CD14-positive monocyte (primary cell): ENCODE measurements around the gene MBD3. TPM values are rescaled to one million over a fixed set of nuclear protein-coding genes. Genes with fewer than 3 reads are reported as not detected.

Experiments used
- DNase-seq, 3 donors: peaks; one replicate each; pipeline ENCODE4 v3.0.0-alpha.2; 2011 to 2022
- H2AFZ ChIP-seq: 2 replicates; pipeline ENCODE4 v1.6.0; 2012; ENCODE audit warnings: mild to moderate bottlenecking, low read depth, low read length, inconsistent platforms; ENCODE audit not compliant: insufficient read depth, poor library complexity, severe bottlenecking
- H3K27ac ChIP-seq, 2 donors: 1 replicate in 1 of 2; 2 replicates in 1 of 2; pipeline ENCODE4 v1.5.1; 2012 to 2013; ENCODE audit warnings: low read length in 2 of 2, control low read depth in 1 of 2, inconsistent platforms in 1 of 2, low read depth in 1 of 2, mild to moderate bottlenecking in 1 of 2
- H3K27me3 ChIP-seq, 2 donors: one replicate each; pipeline versions ENCODE4 v1.6.0 to v1.6.1; 2011 to 2013; ENCODE audit warnings: low read length in 2 of 2; ENCODE audit not compliant: control insufficient read depth in 2 of 2, insufficient read depth in 2 of 2
- H3K36me3 ChIP-seq, 2 donors: replicated peaks in 1 of 2; 1 replicate in 1 of 2; 2 replicates in 1 of 2; pipeline versions ENCODE4 v1.5.1 to v1.6.1; 2012 to 2013; ENCODE audit warnings: low read length in 2 of 2, control low read depth in 1 of 2, inconsistent platforms in 1 of 2, mild to moderate bottlenecking in 1 of 2; ENCODE audit not compliant: insufficient read depth in 2 of 2, control insufficient read depth in 1 of 2
- H3K4me1 ChIP-seq, 2 donors: 1 replicate in 1 of 2; 2 replicates in 1 of 2; pipeline versions ENCODE4 v1.5.1 to v1.6.1; 2012 to 2013; ENCODE audit warnings: low read length in 2 of 2, control low read depth in 1 of 2, inconsistent platforms in 1 of 2, mild to moderate bottlenecking in 1 of 2, moderate library complexity in 1 of 2; ENCODE audit not compliant: insufficient read depth in 2 of 2, control insufficient read depth in 1 of 2
- H3K4me2 ChIP-seq: replicated peaks from 2 replicates; pipeline ENCODE3; 2012; ENCODE audit warnings: low read length, moderate library complexity, mild to moderate bottlenecking; ENCODE audit not compliant: poor library complexity, severe bottlenecking; ENCODE audit errors: extremely low read depth
- H3K4me3 ChIP-seq, 3 experiments: fragments of 200-600 bp in 1 of 3; sonication (generic) in 1 of 3; replicated peaks in 1 of 3; 1 replicate in 2 of 3; 2 replicates in 1 of 3; pipeline ENCODE4 v1.5.1; 2011 to 2013; ENCODE audit warnings: low read length in 3 of 3, mild to moderate bottlenecking in 3 of 3, control low read depth in 2 of 3, low read depth in 2 of 3, inconsistent platforms in 1 of 3, moderate library complexity in 1 of 3
- H3K79me2 ChIP-seq: 2 replicates; pipeline ENCODE4 v1.6.0; 2012; ENCODE audit warnings: mild to moderate bottlenecking, control low read depth, inconsistent platforms, low read length, moderate library complexity; ENCODE audit not compliant: insufficient read depth
- H3K9ac ChIP-seq: 2 replicates; pipeline ENCODE4 v1.6.0; 2017; ENCODE audit warnings: low read length, mild to moderate bottlenecking; ENCODE audit not compliant: insufficient read depth, poor library complexity, severe bottlenecking
- H3K9me3 ChIP-seq, 2 donors: replicated peaks in 1 of 2; 1 replicate in 1 of 2; 2 replicates in 1 of 2; pipeline versions ENCODE4 v1.5.1 to v1.6.1; 2012 to 2013; ENCODE audit warnings: low read length in 2 of 2, control low read depth in 1 of 2; ENCODE audit not compliant: control insufficient read depth in 1 of 2, insufficient read depth in 1 of 2
- H4K20me1 ChIP-seq: 2 replicates; pipeline ENCODE4 v1.6.0; 2012; ENCODE audit warnings: mild to moderate bottlenecking, low read length, control low read depth, moderate library complexity; ENCODE audit not compliant: insufficient read depth
- H3K27ac Mint-ChIP-seq, 7 donors: one replicate each; pipeline ENCODE4 v1.8.0; 2020; ENCODE audit warnings: mild to moderate bottlenecking in 7 of 7, mixed read lengths in 7 of 7, moderate library complexity in 6 of 7, inconsistent platforms in 2 of 7
- H3K27me3 Mint-ChIP-seq, 3 donors: one replicate each; pipeline ENCODE4 v1.8.0; 2021 to 2022; ENCODE audit warnings: low read depth in 3 of 3, mild to moderate bottlenecking in 3 of 3, mixed read lengths in 3 of 3, moderate library complexity in 3 of 3, inconsistent platforms in 1 of 3
- H3K36me3 Mint-ChIP-seq, 2 donors: one replicate each; pipeline ENCODE4 v1.8.0; 2020; ENCODE audit warnings: mixed read lengths in 2 of 2, inconsistent platforms in 1 of 2, mild to moderate bottlenecking in 1 of 2
- H3K4me1 Mint-ChIP-seq: one replicate; pipeline ENCODE4 v1.8.0; 2020; ENCODE audit warnings: mild to moderate bottlenecking, mixed read lengths
- H3K4me3 Mint-ChIP-seq, 2 donors: one replicate each; pipeline ENCODE4 v1.8.0; 2020; ENCODE audit warnings: mild to moderate bottlenecking in 2 of 2, mixed read lengths in 2 of 2, moderate library complexity in 1 of 2
- H3K9me3 Mint-ChIP-seq, 7 donors: one replicate each; pipeline ENCODE4 v1.8.0; 2020 to 2022; ENCODE audit warnings: mixed read lengths in 7 of 7, mild to moderate bottlenecking in 6 of 7, moderate library complexity in 6 of 7, inconsistent platforms in 2 of 7
- WGBS: methylation state at CpG from one replicate; pipeline ENCODE4 v1.1.5; 2013; ENCODE audit warnings: missing lambda C conversion rate; ENCODE audit not compliant: insufficient coverage; 5-methylcytosine and 5-hydroxymethylcytosine counted together
- intact Hi-C, 2 donors: fragments of 100-400 bp; cut with micrococcal nuclease; formaldehyde crosslinking; loops; one replicate each; pipeline versions ENCODE4 v1.15.0 to v1.15.1; 2023
- polyA plus RNA-seq, 3 donors: library from polyadenylated mRNA; depleted of rRNA in 1 of 3; unstranded in 2 of 3; stranded (reverse) in 1 of 3; fragments of 300-500 nt in 2 of 3; fragments of >200 nt in 1 of 3; fragmentation: Illumina TruSeq in 2 of 3; gene quantifications; 1 replicate in 2 of 3; 2 replicates in 1 of 3; pipeline ENCODE4 v1.2.3, GENCODE V29; 2012 to 2021
- TF ChIP-seq, protein P1 (sequence below): fragments of 200-600 bp; IDR thresholded peaks from one replicate; pipeline ENCODE4 v1.8.0; 2022; ENCODE audit warnings: antibody characterized with exemption, mild to moderate bottlenecking

The MBD3 gene
- polyA plus RNA-seq, 3 donors = 2.6 to 35.3 (median 4.9) TPM

- no peaks in the 10 kb centered on the region for H3K4me1 ChIP-seq
- no peaks in the 10 kb centered on the region for H3K36me3 ChIP-seq
- no peaks in the 10 kb centered on the region for H3K79me2 ChIP-seq
- H3K9me3 ChIP-seq = no peaks in the 10 kb centered on the region
- no peak overlapping the region for H3K27ac ChIP-seq
- Mint-ChIP-seq H3K4me3 (no peak overlapping the region), H3K27ac (peak overlapping the region in 1 of 7 donors; percentile 34), H3K4me1 (no peaks in the 10 kb centered on the region), H3K27me3 (peaks cover 8 to 32% (median 20%) of the 10 kb centered on the region in 3 donors), H3K36me3 (peaks cover 0 to 4% of the 10 kb centered on the region in 2 donors), H3K9me3 (peaks cover 0 to 7% (median 2%) of the 10 kb centered on the region in 7 donors)
- H3K9ac ChIP-seq = no peak overlapping the region
- no peaks in the 10 kb centered on the region for H4K20me1 ChIP-seq
- intact Hi-C loops = no loop called here
- no peak overlapping the region for H3K4me3 ChIP-seq
- DNase-seq = no peak
- 85% methylated on average over 12 of the region's 17 CpGs for WGBS
- TF ChIP-seq, protein P1, sequence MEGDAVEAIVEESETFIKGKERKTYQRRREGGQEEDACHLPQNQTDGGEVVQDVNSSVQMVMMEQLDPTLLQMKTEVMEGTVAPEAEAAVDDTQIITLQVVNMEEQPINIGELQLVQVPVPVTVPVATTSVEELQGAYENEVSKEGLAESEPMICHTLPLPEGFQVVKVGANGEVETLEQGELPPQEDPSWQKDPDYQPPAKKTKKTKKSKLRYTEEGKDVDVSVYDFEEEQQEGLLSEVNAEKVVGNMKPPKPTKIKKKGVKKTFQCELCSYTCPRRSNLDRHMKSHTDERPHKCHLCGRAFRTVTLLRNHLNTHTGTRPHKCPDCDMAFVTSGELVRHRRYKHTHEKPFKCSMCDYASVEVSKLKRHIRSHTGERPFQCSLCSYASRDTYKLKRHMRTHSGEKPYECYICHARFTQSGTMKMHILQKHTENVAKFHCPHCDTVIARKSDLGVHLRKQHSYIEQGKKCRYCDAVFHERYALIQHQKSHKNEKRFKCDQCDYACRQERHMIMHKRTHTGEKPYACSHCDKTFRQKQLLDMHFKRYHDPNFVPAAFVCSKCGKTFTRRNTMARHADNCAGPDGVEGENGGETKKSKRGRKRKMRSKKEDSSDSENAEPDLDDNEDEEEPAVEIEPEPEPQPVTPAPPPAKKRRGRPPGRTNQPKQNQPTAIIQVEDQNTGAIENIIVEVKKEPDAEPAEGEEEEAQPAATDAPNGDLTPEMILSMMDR = no peak
- H2AFZ ChIP-seq = no peak overlapping the region
- peaks cover 0 to 9% of the 10 kb centered on the region in 2 donors for H3K27me3 ChIP-seq
- no peak overlapping the region for H3K4me2 ChIP-seq
Measured at GRCh38 chr19:1561236-1561842, 31.3 kb downstream of the MBD3 start.

- no peaks in the 10 kb centered on the region for H3K27me3 ChIP-seq
- Mint-ChIP-seq H3K36me3 (peaks cover 0 to 2% of the 10 kb centered on the region in 2 donors), H3K27me3 (peaks cover 6 to 23% (median 12%) of the 10 kb centered on the region in 3 donors), H3K4me1 (no peaks in the 10 kb centered on the region), H3K9me3 (peaks cover 0 to 7% (median 2%) of the 10 kb centered on the region in 7 donors), H3K4me3 (no peak overlapping the region), H3K27ac (peak overlapping the region in 1 of 7 donors; percentile 66)
- TF ChIP-seq, protein P1 = no peak
- H3K79me2 ChIP-seq = no peaks in the 10 kb centered on the region
- no peak overlapping the region for H2AFZ ChIP-seq
- no peaks in the 10 kb centered on the region for H3K36me3 ChIP-seq
- no peaks in the 10 kb centered on the region for H4K20me1 ChIP-seq
- no peak for DNase-seq
- H3K9me3 ChIP-seq = no peaks in the 10 kb centered on the region
- H3K27ac ChIP-seq = no peak overlapping the region
- H3K4me1 ChIP-seq = no peaks in the 10 kb centered on the region
- H3K4me2 ChIP-seq = no peak overlapping the region
- no peak overlapping the region for H3K9ac ChIP-seq
- WGBS = 32% methylated on average over 23 of the region's 25 CpGs
- no peak overlapping the region for H3K4me3 ChIP-seq
- intact Hi-C loops = no loop called here
Measured at GRCh38 chr19:1560286-1560882, 32.3 kb downstream of the MBD3 start.
